Endothelial cell (in vitro differentiated cells): ENCODE measurements around the gene SHC2. TPM values are rescaled to one million over a fixed set of nuclear protein-coding genes. Genes with fewer than 3 reads are reported as not detected.

Experiments used
- DNase-seq: peaks from one replicate; pipeline ENCODE4 v3.0.0; 2021; ENCODE audit warnings: low spot score
- H3K27ac Mint-ChIP-seq: one replicate; pipeline ENCODE4 v1.8.0; 2021; ENCODE audit warnings: mixed read lengths, inconsistent platforms; ENCODE audit not compliant: unreplicated experiment
- H3K27me3 Mint-ChIP-seq: one replicate; pipeline ENCODE4 v1.8.0; 2021; ENCODE audit warnings: mild to moderate bottlenecking, moderate library complexity, mixed read lengths, inconsistent platforms; ENCODE audit not compliant: unreplicated experiment
- H3K36me3 Mint-ChIP-seq: one replicate; pipeline ENCODE4 v1.8.0; 2021; ENCODE audit warnings: mild to moderate bottlenecking, low read depth, mixed read lengths, inconsistent platforms; ENCODE audit not compliant: unreplicated experiment
- H3K4me1 Mint-ChIP-seq: one replicate; pipeline ENCODE4 v1.8.0; 2021; ENCODE audit warnings: mild to moderate bottlenecking, mixed read lengths, inconsistent platforms; ENCODE audit not compliant: unreplicated experiment
- H3K4me3 Mint-ChIP-seq: one replicate; pipeline ENCODE4 v1.8.0; 2021; ENCODE audit warnings: mild to moderate bottlenecking, mixed read lengths, inconsistent platforms; ENCODE audit not compliant: unreplicated experiment
- H3K9me3 Mint-ChIP-seq: one replicate; pipeline ENCODE4 v1.8.0; 2021; ENCODE audit warnings: mixed read lengths, inconsistent platforms; ENCODE audit not compliant: unreplicated experiment
- CTCF ChIP-seq: fragments of 200-600 bp; sonication (generic); IDR thresholded peaks from one replicate; pipeline ENCODE4 v1.5.0; 2021; ENCODE audit warnings: antibody characterized with exemption; ENCODE audit not compliant: unreplicated experiment
- total RNA-seq: library from RNA; stranded (reverse); fragmentation: NEBNext Ultra II Directional; extraction: Animal tissue kit (Norgen Biotek cat#: 25700); gene quantifications from one replicate; pipeline ENCODE4 v1.2.1, GENCODE V29; 2021; ENCODE audit not compliant: unreplicated experiment

SHC2 gene
- total RNA-seq, 1 donor from 2014 or later = 46.9 TPM

- Mint-ChIP-seq H3K4me3 (no peak overlapping the region), H3K4me1 (no peaks in the 10 kb centered on the region), H3K36me3 (no peaks in the 10 kb centered on the region), H3K27me3 (peaks cover 7% of the 10 kb centered on the region), H3K9me3 (no peaks in the 10 kb centered on the region), H3K27ac (no peak overlapping the region)
- TF ChIP-seq CTCF = no peak
- DNase-seq = no peak
Observed at GRCh38 chr19:368630-369024, 92.2 kb downstream of the SHC2 start.

- Mint-ChIP-seq H3K9me3 (no peaks in the 10 kb centered on the region), H3K36me3 (no peaks in the 10 kb centered on the region), H3K27ac (no peak overlapping the region), H3K4me3 (no peak overlapping the region), H3K27me3 (peaks cover 7% of the 10 kb centered on the region), H3K4me1 (no peaks in the 10 kb centered on the region)
- no peak for DNase-seq
- no peak for TF ChIP-seq CTCF
Observed at GRCh38 chr19:367963-368629, 92.7 kb downstream of the SHC2 start.

- H3K4me1 Mint-ChIP-seq = no peaks in the 10 kb centered on the region
- peaks cover 7% of the 10 kb centered on the region for H3K27me3 Mint-ChIP-seq
- no peak for TF ChIP-seq CTCF
- no peak for DNase-seq
- H3K9me3 Mint-ChIP-seq = no peaks in the 10 kb centered on the region
- H3K36me3 Mint-ChIP-seq = no peaks in the 10 kb centered on the region
- no peak overlapping the region for H3K27ac Mint-ChIP-seq
- H3K4me3 Mint-ChIP-seq = no peak overlapping the region
Observed at GRCh38 chr19:367561-367960, 93.3 kb downstream of the SHC2 start.

- no peaks in the 10 kb centered on the region for H3K9me3 Mint-ChIP-seq
- H3K27ac Mint-ChIP-seq = no peak overlapping the region
- TF ChIP-seq CTCF = no peak
- no peaks in the 10 kb centered on the region for H3K4me1 Mint-ChIP-seq
- H3K4me3 Mint-ChIP-seq = peak overlapping the region; percentile 25
- DNase-seq = no peak
- H3K27me3 Mint-ChIP-seq = peaks cover 7% of the 10 kb centered on the region
- H3K36me3 Mint-ChIP-seq = no peaks in the 10 kb centered on the region
Observed at GRCh38 chr19:366951-367350, 93.9 kb downstream of the SHC2 start.

Other genes starting within 250 kb of the SHC2 start
- gene PLPP2, start 169.6 kb downstream of the SHC2 start, total RNA-seq = 26.2 TPM
- 44.1 TPM for gene MIER2, start 116.2 kb downstream of the SHC2 start, total RNA-seq
- 1.2 TPM for gene C2CD4C, start 51.9 kb downstream of the SHC2 start, total RNA-seq
- 6.5 TPM for gene MADCAM1, start 35.5 kb upstream of the SHC2 start, total RNA-seq
- 18.0 TPM for gene TPGS1, start 46.5 kb upstream of the SHC2 start, total RNA-seq
- gene CDC34, start 70.7 kb upstream of the SHC2 start, total RNA-seq = 126 TPM
- not detected for gene GZMM, start 83.0 kb upstream of the SHC2 start, total RNA-seq
- 353 TPM for gene BSG, start 111.6 kb upstream of the SHC2 start, total RNA-seq
- gene HCN2, start 128.8 kb upstream of the SHC2 start, total RNA-seq = 0.28 TPM
- 53.6 TPM for gene POLRMT, start 172.5 kb upstream of the SHC2 start, total RNA-seq
- gene FGF22, start 178.8 kb upstream of the SHC2 start, total RNA-seq = not detected
- 41.7 TPM for gene RNF126, start 202.2 kb upstream of the SHC2 start, total RNA-seq
- 6.5 TPM for gene FSTL3, start 215.4 kb upstream of the SHC2 start, total RNA-seq
- gene PRSS57, start 234.4 kb upstream of the SHC2 start, total RNA-seq = not detected
- gene PALM, start 247.9 kb upstream of the SHC2 start, total RNA-seq = 42.0 TPM